ENCODE measurements around the gene KIF12. TPM values are rescaled to one million over a fixed set of nuclear protein-coding genes. Genes with fewer than 3 reads are reported as not detected.

KIF12 gene
- total RNA-seq, 1 experiment from 2014 or later, result 54.6 TPM

DNA sequence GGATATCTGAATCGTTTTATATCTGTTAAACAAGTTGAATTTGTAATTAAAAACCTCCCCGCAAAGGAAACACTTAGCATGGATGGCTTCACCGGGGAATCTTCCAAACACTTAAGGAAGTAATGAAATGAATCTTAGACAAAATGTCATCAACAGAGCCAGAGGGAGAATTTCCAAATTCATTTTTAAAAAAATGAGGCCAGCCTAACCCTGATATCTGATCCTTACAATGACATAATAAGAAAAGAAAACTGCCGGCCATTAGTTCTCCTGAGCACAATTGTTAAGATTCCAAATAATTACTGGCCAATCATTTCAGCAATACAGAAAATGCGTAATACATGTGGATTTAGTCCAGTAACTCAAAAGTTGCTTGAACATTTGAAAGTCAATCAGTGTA, 6.1 kb upstream of the KIF12 start:
- Histone ChIP-seq H3K36me3 (ENCODE audit: control insufficient read depth, insufficient read depth, low read length) (no peaks in the 10 kb centered on the region), H3K27me3 (replicated peaks; ENCODE audit: control insufficient read depth, insufficient read depth, low read length) (no peaks in the 10 kb centered on the region), H3K4me3 (ENCODE audit: low read depth, low read length) (no peak overlapping the region), H3K9me3 (peaks cover 14% of the 10 kb centered on the region), H3K4me1 (peaks cover 5% of the 10 kb centered on the region; the same call in 1 of the 2 replicates)
- no peak overlapping the region for H3K4me3 Mint-ChIP-seq (ENCODE audit: unreplicated experiment)
- H3K36me3 Mint-ChIP-seq (ENCODE audit: insufficient read depth, unreplicated experiment), result no peaks in the 10 kb centered on the region
- H3K27me3 Mint-ChIP-seq (ENCODE audit: insufficient read depth, unreplicated experiment), result peaks cover 2% of the 10 kb centered on the region
- H3K27ac Mint-ChIP-seq (ENCODE audit: unreplicated experiment), result no peak overlapping the region
- peaks cover 6% of the 10 kb centered on the region for H3K4me1 Mint-ChIP-seq (ENCODE audit: low read depth, unreplicated experiment)
- no peak for DNase-seq
- TF ChIP-seq, protein P1, sequence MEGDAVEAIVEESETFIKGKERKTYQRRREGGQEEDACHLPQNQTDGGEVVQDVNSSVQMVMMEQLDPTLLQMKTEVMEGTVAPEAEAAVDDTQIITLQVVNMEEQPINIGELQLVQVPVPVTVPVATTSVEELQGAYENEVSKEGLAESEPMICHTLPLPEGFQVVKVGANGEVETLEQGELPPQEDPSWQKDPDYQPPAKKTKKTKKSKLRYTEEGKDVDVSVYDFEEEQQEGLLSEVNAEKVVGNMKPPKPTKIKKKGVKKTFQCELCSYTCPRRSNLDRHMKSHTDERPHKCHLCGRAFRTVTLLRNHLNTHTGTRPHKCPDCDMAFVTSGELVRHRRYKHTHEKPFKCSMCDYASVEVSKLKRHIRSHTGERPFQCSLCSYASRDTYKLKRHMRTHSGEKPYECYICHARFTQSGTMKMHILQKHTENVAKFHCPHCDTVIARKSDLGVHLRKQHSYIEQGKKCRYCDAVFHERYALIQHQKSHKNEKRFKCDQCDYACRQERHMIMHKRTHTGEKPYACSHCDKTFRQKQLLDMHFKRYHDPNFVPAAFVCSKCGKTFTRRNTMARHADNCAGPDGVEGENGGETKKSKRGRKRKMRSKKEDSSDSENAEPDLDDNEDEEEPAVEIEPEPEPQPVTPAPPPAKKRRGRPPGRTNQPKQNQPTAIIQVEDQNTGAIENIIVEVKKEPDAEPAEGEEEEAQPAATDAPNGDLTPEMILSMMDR (IDR thresholded peaks at IDR 0.05; ENCODE audit: insufficient read depth in 1 of 2, low read depth in 1 of 2, low read length in 1 of 2, severe bottlenecking in 1 of 2, unreplicated experiment in 1 of 2), result no peak
- intact Hi-C loops (cut with micrococcal nuclease; ENCODE audit: unreplicated experiment), result no loop called here
- H3K9me3 Mint-ChIP-seq (ENCODE audit: unreplicated experiment), result peaks cover 17% of the 10 kb centered on the region
- no TSS peak for BruUV-seq (replicated peaks)
- POLR2A ChIA-PET, result no interaction called here
- CTCF ChIA-PET, result interaction anchor here (0.7 kb wide), 1 partner anchor 116 kb away, joined by 6 read pairs; no protein-coding TSS in a partner anchor

DNA sequence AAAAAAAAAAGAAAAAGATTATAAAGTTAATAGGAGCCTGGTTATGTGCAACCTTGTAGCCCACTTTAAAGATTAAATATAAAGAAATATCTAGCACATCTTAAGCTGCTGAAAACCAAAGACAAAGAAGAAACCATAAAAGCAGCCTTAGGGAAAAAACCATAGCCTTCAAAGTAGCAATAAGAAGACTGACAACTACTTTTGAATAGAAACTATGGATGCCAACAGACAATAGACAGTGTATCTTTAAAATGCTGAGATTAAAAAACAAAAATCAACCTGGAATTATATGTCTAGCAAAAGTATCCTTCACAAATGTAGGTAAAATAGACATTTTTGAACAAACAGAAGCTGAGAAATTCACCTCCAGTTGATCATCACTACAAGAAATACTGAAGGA, 3.4 kb upstream of the KIF12 start:
- POLR2A ChIA-PET, result no interaction called here
- no TSS peak for BruUV-seq (replicated peaks)
- peaks cover 2% of the 10 kb centered on the region for H3K27me3 Mint-ChIP-seq (ENCODE audit: insufficient read depth, unreplicated experiment)
- H3K9me3 ChIP-seq, result peaks cover 14% of the 10 kb centered on the region
- H3K4me1 Mint-ChIP-seq (ENCODE audit: low read depth, unreplicated experiment), result peaks cover 8% of the 10 kb centered on the region
- no peak for DNase-seq
- no peak overlapping the region for H3K4me3 Mint-ChIP-seq (ENCODE audit: unreplicated experiment)
- no peaks in the 10 kb centered on the region for H3K27me3 ChIP-seq (replicated peaks; ENCODE audit: control insufficient read depth, insufficient read depth, low read length)
- peaks cover 22% of the 10 kb centered on the region for H3K4me1 ChIP-seq
- no peak overlapping the region for H3K27ac Mint-ChIP-seq (ENCODE audit: unreplicated experiment)
- intact Hi-C loops (cut with micrococcal nuclease; ENCODE audit: unreplicated experiment), result no loop called here
- TF ChIP-seq, protein P1 (IDR thresholded peaks at IDR 0.05; ENCODE audit: insufficient read depth in 1 of 2, low read depth in 1 of 2, low read length in 1 of 2, severe bottlenecking in 1 of 2, unreplicated experiment in 1 of 2), result no peak
- no peaks in the 10 kb centered on the region for H3K36me3 ChIP-seq (ENCODE audit: control insufficient read depth, insufficient read depth, low read length)
- H3K36me3 Mint-ChIP-seq (ENCODE audit: insufficient read depth, unreplicated experiment), result peaks cover 3% of the 10 kb centered on the region
- no peak overlapping the region for H3K4me3 ChIP-seq (ENCODE audit: low read depth, low read length)
- CTCF ChIA-PET, result no interaction called here
- peaks cover 17% of the 10 kb centered on the region for H3K9me3 Mint-ChIP-seq (ENCODE audit: unreplicated experiment)

DNA sequence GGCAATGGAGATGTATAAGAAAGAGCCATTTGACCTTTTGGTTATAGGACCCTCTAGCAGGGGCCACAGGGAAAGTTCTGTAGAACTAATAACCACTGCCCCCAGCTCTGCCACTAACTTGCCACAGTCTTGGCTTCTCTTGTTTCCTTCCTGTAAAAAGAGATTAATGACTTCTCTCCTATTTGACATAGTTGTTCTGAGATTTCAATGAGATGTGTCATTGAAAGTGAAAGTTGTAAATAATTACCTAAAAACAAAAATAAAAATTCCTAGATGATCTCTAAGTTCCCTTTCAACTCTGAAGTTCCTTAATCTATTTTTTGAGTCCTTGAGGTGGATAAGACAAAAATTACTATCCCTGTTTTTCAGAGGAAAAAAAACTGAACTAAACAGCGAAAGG, 1.4 kb upstream of the KIF12 start:
- Histone ChIP-seq H3K4me1 (peaks cover 26% of the 10 kb centered on the region), H3K36me3 (ENCODE audit: control insufficient read depth, insufficient read depth, low read length) (peaks cover 5% of the 10 kb centered on the region), H3K27me3 (replicated peaks; ENCODE audit: control insufficient read depth, insufficient read depth, low read length) (no peaks in the 10 kb centered on the region), H3K4me3 (ENCODE audit: low read depth, low read length) (no peak overlapping the region), H3K9me3 (peaks cover 14% of the 10 kb centered on the region)
- H3K27ac Mint-ChIP-seq (ENCODE audit: unreplicated experiment), result no peak overlapping the region
- H3K9me3 Mint-ChIP-seq (ENCODE audit: unreplicated experiment), result peaks cover 17% of the 10 kb centered on the region
- DNase-seq, result peak in 1 of 2 experiments; percentile 5
- ChIA-PET CTCF (interaction anchor here (3.2 kb wide), 1 partner anchor 8 kb away, joined by 40 read pairs; no protein-coding TSS in a partner anchor), POLR2A (no interaction called here)
- BruUV-seq (replicated peaks), result no TSS peak
- H3K4me3 Mint-ChIP-seq (ENCODE audit: unreplicated experiment), result peak overlapping the region; percentile 94
- peaks cover 2% of the 10 kb centered on the region for H3K27me3 Mint-ChIP-seq (ENCODE audit: insufficient read depth, unreplicated experiment)
- H3K36me3 Mint-ChIP-seq (ENCODE audit: insufficient read depth, unreplicated experiment), result peaks cover 7% of the 10 kb centered on the region
- TF ChIP-seq, protein P1 (IDR thresholded peaks at IDR 0.05; ENCODE audit: insufficient read depth in 1 of 2, low read depth in 1 of 2, low read length in 1 of 2, severe bottlenecking in 1 of 2, unreplicated experiment in 1 of 2), result no peak
- H3K4me1 Mint-ChIP-seq (ENCODE audit: low read depth, unreplicated experiment), result peaks cover 19% of the 10 kb centered on the region
- intact Hi-C loops (cut with micrococcal nuclease; ENCODE audit: unreplicated experiment), result no loop called here
